GM19324 (cell line): ENCODE measurements around the gene RNF126.
"Not testable (repeated sequence)": the region's sequence is repeated elsewhere in the genome, so short reads cannot be mapped to it uniquely, and the experiment has no call there.

ENCODE experiments used
- ATAC-seq: cut with Tn5 transposase; IDR thresholded peaks from one replicate; pipeline ENCODE4 v1.9.1; 2021; ENCODE audit warnings: mild to moderate bottlenecking, moderate library complexity; ENCODE audit not compliant: unreplicated experiment, low FRiP score

Gene RNF126

DNA sequence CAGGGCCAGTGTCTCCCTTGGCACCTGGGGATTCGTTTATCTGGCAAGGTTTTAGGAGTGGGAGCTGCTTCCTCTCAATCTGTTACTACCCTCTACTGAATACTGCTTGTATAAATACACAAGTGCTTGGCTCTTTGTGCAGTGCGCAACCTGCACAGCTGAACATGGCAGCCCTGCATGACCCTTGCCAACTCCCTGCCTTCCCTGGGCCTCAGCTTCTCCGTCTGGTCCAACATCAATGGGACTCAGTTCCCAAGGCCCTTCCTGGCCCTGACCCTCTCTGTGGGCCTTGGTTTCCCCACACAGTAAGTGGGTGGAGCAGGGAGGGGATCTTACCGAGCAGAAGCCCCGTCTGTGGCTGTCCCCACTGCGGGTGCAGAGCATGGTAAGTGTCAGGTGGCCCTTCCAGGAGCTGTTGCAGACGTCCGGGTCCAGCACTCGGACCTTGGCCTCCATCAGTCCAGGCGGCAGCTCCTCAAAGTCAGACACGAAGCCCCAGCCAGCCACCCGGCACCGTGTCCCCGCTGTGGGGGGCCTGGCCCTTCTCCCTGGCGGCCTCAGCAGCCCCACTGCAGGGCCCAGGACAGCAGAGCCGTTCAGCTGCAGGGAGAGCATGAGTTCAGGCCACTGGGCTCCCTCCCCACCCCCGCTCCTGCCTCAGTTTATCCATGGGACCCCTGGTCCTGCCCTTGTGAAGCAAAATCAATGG is 23.7 kb upstream of the RNF126 start:
- no peak for ATAC-seq

DNA sequence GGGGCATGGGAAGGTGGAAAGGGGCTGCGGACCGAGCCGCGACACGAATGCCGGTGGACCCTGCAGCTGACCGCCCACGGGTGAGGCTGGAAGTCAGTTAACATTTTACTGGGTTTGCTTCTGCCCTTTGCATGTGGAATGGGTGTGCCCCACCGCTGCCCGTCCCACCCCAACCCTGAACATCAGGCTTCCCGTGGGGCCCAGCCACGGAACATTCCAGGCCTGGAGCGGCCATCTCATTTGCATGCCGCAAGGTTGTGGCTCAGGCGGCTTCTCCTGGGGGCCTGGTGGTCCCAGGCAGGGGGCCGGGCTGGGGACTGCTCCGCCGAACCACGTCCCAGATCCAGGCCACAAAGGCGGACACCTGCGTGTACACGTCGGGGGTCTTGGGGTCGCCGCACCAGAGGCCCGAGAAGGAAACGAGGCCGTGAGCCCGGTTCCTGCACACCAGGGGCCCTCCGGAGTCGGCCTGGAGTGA is 22.5 kb upstream of the RNF126 start:
- no peak for ATAC-seq

DNA sequence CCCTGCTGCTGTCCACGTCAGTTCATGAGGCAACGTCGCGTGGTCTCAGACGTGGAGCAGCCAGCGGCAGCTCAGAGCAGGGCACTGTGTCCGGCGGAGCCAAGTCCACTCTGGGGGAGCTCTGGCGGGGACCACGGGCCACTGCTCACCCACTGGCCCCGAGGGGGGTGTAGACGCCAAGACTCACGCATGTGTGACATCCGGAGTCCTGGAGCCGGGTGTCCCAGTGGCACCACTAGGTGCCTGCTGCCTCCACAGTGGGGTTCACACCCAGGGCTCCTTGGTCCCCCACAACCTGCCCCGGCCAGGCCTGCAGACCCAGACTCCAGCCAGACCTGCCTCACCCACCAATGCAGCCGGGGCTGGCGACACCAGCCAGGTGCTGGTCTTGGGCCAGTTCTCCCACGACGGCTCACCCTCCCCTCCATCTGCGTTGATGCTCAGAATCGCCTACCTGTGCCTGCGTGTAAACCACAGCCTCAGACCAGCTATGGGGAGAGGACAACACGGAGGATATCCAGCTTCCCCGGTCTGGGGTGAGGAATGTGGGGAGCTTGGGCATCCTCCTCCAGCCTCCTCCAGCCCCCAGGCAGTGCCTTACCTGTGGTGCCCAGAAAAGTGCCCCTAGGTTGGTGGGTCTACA is 19.8 kb upstream of the RNF126 start:
- no peak for ATAC-seq

DNA sequence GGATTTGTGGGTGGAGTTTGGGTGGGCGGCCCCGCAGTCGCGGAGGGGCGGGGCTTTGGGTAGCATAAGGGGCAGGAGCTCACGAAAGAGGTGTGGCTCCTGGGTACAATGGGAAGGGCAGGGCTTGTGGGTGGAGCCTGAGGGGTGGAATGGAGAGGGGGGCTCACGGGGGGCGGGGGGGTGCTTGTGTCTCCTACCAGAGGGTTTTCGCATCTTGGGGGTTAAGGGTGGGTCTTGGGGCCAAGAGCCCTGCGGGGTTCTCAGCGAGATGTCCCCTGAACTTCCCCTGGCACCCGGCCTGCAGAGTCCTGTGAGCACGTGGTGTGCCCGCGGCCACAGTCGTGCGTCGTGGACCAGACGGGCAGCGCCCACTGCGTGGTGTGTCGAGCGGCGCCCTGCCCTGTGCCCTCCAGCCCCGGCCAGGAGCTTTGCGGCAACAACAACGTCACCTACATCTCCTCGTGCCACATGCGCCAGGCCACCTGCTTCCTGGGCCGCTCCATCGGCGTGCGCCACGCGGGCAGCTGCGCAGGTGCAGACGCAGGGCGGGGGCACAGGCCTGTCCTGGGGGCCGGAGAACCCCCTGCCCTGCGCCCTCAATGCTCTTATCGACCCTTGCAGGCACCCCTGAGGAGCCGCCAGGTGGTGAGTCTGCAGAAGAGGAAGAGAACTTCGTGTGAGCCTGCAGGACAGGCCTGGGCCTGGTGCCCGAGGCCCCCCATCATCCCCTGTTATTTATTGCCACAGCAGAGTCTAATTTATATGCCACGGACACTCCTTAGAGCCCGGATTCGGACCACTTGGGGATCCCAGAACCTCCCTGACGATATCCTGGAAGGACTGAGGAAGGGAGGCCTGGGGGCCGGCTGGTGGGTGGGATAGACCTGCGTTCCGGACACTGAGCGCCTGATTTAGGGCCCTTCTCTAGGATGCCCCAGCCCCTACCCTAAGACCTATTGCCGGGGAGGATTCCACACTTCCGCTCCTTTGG is 18.3 kb upstream of the RNF126 start:
- ATAC-seq, result no peak

DNA sequence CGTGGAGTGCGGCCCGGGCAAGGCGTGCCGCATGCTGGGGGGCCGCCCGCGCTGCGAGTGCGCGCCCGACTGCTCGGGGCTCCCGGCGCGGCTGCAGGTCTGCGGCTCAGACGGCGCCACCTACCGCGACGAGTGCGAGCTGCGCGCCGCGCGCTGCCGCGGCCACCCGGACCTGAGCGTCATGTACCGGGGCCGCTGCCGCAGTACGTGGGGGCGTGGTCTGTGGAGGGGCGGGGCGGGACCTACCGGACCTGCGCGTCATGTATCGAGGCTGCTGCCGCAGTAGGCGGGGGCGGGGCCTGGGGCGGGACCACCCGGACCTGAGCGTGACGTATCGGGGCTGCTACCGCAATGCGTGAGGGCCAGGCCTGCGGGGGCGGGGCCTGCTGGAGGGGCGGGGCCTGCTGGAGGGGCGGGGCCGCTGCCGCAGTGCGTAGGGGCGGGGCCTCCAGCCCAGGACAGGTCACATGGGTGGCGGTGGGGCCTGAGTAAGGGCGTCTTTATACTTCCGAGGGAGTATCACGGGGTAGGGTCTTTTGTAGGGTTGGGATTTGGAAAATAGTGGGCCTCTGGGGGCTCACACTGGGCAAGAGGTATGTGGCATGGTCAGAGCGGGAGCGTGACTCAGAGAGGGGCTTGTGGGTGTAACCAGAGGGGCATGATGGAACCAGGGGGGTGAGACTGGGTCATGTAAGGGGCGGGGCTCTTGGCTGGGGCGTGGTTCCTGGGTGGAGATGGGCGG is 17.4 kb upstream of the RNF126 start:
- peak; percentile 75 for ATAC-seq

DNA sequence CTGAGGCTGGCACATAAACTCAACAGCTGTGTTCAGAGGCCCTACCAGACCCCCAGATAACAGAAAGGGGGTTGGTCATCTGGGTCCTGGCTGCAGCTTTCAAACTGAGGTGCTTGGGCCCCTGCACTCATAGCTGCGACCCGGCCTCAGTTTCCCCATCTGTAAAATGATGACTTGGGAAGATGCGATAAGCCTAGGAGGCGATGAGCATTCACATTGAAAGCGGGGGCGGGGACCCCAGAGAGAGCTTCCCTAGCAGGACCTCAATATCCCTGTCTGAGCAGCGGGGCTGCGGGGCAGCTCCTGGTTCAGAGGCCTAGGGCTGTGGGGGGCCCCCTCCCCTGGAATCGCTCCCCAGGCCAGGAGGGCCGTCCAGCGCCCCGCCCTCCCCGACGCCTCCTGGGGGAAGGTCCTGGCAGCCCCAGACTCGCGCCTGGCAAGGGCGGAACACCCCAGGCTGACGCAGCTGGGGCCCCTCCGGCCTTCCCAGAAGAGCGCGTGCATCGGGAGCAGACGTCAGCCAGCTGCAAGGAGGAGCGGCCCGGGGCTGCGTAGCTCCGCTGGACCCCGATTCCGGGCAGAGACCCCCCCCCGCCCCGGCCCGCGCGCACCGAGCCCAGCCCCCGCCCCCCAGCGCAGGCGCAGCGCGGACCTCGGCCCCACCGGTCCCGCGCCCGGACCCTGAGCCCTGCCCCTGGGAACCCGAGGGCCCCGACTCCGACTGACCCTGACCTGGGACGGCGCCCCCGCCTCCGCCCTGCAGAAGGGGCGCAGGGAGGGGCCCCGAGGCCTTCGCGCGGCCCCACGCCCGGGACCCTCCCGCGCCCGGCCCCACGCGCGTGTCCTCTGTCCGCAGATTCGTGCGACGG is 16.6 kb upstream of the RNF126 start:
- ATAC-seq, result peak; percentile 22

GRCh38 chr19:678791-679388 is 15.9 kb upstream of the RNF126 start:
- ATAC-seq, result no peak

- no peak for ATAC-seq
These were observed 14.8 kb upstream of the RNF126 start for GRCh38 chr19:677601-678436.

GRCh38 chr19:677201-677600 is 14.2 kb upstream of the RNF126 start:
- ATAC-seq, result no peak

- ATAC-seq, result no peak
These were observed 13.5 kb upstream of the RNF126 start, which contains the start of gene FSTL3 for GRCh38 chr19:676339-677105. FSTL3 (plus strand) TSS chr19:676392; CDS start chr19:676424, 32 bp downstream.

- ATAC-seq, result no peak
These were observed 13.0 kb upstream of the RNF126 start for GRCh38 chr19:676007-676338.

DNA sequence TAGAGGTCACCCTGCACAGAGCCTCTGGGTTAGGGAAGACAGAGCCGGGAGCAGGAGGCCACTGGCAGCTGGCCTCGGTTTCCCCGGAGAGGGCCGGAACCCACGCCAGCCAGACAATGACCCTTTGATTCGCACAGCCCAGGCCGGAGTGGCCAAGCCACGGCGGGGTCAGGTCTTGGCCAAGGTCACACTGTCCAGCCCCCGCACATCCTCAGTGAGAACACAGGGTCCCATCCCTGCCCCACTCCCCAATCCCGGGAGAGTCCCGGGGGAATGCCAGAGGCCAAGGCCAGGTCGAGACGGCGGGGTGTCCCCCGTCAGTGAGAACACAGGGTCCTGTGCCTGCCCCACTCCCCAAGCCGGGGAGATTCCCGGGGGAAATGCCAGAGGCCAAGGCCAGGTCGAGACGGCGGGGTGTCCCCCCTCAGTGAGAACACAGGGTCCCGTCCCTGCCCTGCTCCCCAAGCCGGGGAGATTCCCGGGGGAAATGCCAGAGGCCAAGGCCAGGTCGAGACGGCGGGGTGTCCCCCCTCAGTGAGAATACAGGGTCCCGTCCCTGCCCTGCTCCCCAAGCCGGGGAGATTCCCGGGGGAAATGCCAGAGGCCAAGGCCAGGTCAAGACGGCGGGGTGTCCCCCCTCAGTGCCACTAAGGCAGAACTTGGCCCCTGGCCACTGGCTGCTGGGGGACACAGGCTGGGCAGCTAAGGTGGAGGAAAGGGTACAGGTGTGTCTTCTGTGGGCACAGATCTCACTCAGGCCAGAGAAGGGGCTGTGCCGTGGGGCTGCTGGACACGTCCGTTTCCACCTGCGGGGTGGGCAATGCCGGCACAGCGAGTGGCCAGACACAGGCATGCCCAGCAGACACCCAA is 11.5 kb upstream of the RNF126 start:
- ATAC-seq, result no peak

- ATAC-seq, result no peak
These were observed 7.6 kb upstream of the RNF126 start for GRCh38 chr19:670609-671075.

- ATAC-seq, result not testable (repeated sequence)
These were observed 5.8 kb upstream of the RNF126 start for GRCh38 chr19:668675-669434.

- not testable (repeated sequence) for ATAC-seq
These were observed 4.1 kb upstream of the RNF126 start for GRCh38 chr19:666985-667573.
